AG10803 (cell line): ENCODE measurements around the gene GFPT2.

ENCODE experiments used
- DNase-seq: peaks from one replicate; pipeline ENCODE4 v3.0.0; 2010; ENCODE audit warnings: low read depth
- H3K4me3 ChIP-seq: 2 replicates; pipeline ENCODE4 v1.5.1; 2011; ENCODE audit warnings: mild to moderate bottlenecking, low read length, control low read depth
- CTCF ChIP-seq: conservative IDR thresholded peaks from 2 replicates; pipeline ENCODE4 v1.5.1; 2011; ENCODE audit warnings: mild to moderate bottlenecking, low read length, control low read depth, inconsistent platforms

Gene GFPT2

DNA sequence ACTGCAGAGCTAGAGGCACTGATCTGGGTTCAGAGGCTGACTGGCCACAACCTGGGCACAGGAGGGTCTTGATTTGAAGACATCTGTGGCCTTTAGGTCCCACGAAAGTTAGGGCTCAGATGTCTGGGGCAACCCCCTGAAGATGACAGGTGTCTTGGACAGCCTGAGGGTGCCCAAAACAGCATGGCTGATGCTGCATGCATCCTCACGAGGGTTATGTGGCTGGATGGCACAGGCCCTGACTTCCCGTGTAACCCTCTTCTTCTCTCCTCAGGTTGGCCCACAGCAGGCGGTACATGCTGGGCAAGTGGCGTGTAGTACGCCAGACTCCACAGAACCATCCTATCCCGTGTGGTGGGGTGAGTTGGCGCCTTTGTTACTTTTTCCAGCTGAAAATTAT is 29.8 kb upstream of the GFPT2 start:
- no peak for TF ChIP-seq CTCF
- DNase-seq = no peak
- no peak overlapping the region for H3K4me3 ChIP-seq

DNA sequence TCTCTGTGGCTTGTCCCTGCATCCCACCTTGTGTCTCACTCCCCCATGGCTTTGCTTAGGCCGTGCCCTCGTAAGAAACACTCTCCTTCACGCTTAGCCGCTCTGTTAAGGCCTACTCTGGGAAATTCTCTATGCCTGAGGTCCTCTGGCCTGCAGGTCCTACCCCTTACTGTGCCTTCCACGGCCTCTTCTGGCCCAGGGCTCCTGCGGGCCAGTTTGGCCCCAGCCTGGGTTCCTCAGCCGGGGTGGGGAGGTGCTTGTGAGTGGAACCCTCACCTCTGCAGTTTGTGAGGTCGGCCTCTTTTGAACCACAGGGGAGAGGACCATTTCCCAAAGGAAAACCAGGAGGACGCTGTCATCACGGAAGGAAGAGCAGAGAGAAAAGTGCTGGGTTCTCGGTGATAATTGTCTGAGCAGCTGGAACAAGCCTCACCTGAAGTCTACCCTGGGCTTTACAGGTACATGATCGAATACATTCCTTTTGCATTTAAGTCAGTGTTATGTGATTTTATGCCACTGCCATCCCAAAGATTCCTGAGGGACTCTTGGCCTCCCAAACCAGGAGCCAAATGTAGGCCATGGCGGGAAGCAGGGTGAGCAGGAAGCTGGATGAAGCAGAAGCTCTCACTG is 28.8 kb upstream of the GFPT2 start:
- TF ChIP-seq CTCF = no peak
- DNase-seq = no peak

GRCh38 chr5:180381428-180381827 is 28.3 kb upstream of the GFPT2 start:
- TF ChIP-seq CTCF = no peak
- no peak for DNase-seq
- H3K4me3 ChIP-seq = no peak overlapping the region

More for the DNA sequence above, 28.8 kb upstream of the GFPT2 start:
- H3K4me3 ChIP-seq = no peak overlapping the region

DNA sequence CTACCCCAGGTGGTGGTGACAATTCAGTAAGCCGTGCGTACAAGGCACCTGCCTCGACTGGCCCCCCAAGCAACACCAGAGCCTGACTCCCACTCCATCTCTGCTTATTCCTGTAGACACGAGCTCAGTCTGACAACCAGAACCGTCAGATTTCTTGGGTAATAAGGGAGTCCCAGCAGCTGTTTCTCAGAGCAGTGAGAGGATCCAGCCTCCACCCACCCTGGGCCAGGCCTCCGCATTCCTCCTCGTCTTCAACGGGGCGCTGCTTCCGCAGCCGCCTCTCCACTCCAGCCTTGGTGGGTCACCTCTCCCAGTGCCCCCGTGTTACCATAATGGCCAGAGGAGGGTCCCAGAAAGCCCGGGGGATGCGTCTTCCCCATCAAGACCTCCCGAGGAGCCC is 27.7 kb upstream of the GFPT2 start:
- no peak for TF ChIP-seq CTCF
- DNase-seq = no peak
- H3K4me3 ChIP-seq = no peak overlapping the region

GRCh38 chr5:180380441-180380840 is 27.3 kb upstream of the GFPT2 start:
- no peak for TF ChIP-seq CTCF

DNA sequence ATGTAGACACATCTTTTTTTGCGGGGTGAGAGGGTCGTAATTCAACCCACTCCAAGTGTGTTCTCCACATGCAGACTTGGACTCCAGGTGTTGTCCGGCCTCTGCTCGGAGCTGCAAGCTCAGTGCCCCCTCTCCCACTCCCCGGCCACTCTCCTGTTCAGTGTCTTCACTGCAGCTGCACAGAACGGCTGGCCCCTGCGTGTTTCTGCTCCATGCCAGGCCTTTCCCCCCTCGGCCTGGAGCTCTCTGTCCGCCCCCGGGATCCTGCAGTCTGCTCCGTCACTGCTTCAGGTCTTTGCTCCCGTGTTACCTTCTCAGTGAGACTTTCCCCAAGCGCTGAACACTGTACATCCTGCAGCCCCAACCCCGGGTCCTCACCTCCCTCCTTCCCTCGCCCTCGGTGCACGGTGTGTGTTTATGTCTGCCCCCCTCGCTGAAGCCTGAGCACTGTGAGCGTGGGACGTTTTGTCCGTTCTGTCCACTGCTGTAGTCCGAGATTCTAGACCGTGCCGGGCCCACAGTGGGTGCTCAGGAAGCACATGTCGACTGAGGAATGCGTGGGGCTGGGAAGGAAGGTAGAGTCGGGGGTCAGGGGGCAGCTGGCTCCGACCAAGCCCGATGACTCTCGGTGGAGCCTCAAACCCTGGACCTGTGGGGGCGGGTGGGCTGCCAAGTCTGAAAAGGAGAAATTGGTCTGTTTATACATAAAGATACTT is 26.4 kb upstream of the GFPT2 start:
- no peak for TF ChIP-seq CTCF
- no peak overlapping the region for H3K4me3 ChIP-seq
- DNase-seq = no peak

More at GRCh38 chr5:180380441-180380840, 27.3 kb upstream of the GFPT2 start:
- no peak overlapping the region for H3K4me3 ChIP-seq
- DNase-seq = no peak
